ENCODE results near the gene P4HB.

P4HB gene

GRCh38 chr17:81867170-81867990, 7.0 kb upstream of the P4HB start:
- DNase-seq = no peak

- DNase-seq = no peak
These were observed 6.3 kb upstream of the P4HB start for GRCh38 chr17:81866440-81867169.

GRCh38 chr17:81865733-81866439, 5.6 kb upstream of the P4HB start:
- DNase-seq = no peak

GRCh38 chr17:81865358-81865732, 5.0 kb upstream of the P4HB start:
- DNase-seq = no peak

GRCh38 chr17:81863833-81864768, 3.8 kb upstream of the P4HB start:
- DNase-seq = no peak

- DNase-seq = no peak
These were observed 2.9 kb upstream of the P4HB start for GRCh38 chr17:81863123-81863675.

- peak; percentile 100 for DNase-seq
These were observed 627 bp upstream of the P4HB start for GRCh38 chr17:81860756-81861568.

GRCh38 chr17:81858967-81859905, 1.1 kb downstream of the P4HB start:
- DNase-seq = no peak

GRCh38 chr17:81858170-81858966, 2.0 kb downstream of the P4HB start:
- no peak for DNase-seq

- no peak for DNase-seq
These were observed 5.2 kb downstream of the P4HB start for GRCh38 chr17:81854974-81855774.

GRCh38 chr17:81852237-81852636, 8.1 kb downstream of the P4HB start:
- DNase-seq = no peak

- no peak for DNase-seq
These were observed 8.9 kb downstream of the P4HB start for GRCh38 chr17:81851423-81851822.

GRCh38 chr17:81849457-81849856, 10.9 kb downstream of the P4HB start:
- no peak for DNase-seq

GRCh38 chr17:81846743-81847689, 13.3 kb downstream of the P4HB start:
- no peak for DNase-seq

GRCh38 chr17:81845881-81846742, 14.2 kb downstream of the P4HB start:
- DNase-seq = no peak

- no peak for DNase-seq
These were observed 15.0 kb downstream of the P4HB start for GRCh38 chr17:81845361-81845760.

Measured in NCI-H1092 treated with DMSO at 0.1 percent for 48 hours (cell line).